BE2C (cell line): ENCODE measurements around the gene PKMYT1.

ENCODE experiments used
- DNase-seq: peaks from one replicate; pipeline ENCODE4 v3.0.0-alpha.2; 2020
- H3K27me3 ChIP-seq: fragments of 250-450 bp; sonication (Bioruptor Pico); 2 replicates; pipeline ENCODE4 v1.5.1; 2020; ENCODE audit warnings: mild to moderate bottlenecking
- H3K36me3 ChIP-seq: fragments of 250-450 bp; sonication (Bioruptor Pico); 2 replicates; pipeline ENCODE4 v1.5.1; 2020; ENCODE audit warnings: mild to moderate bottlenecking
- H3K4me1 ChIP-seq: fragments of 250-450 bp; sonication (Bioruptor Pico); 2 replicates; pipeline ENCODE4 v1.5.1; 2020
- H3K4me3 ChIP-seq: 2 replicates; pipeline ENCODE4 v1.5.1; 2011; ENCODE audit warnings: low read depth, low read length
- H3K9me3 ChIP-seq: fragments of 250-450 bp; sonication (Bioruptor Pico); 2 replicates; pipeline ENCODE4 v1.5.1; 2020
- TF ChIP-seq, protein P1 (sequence below): IDR thresholded peaks from 2 replicates; pipeline ENCODE4 v1.5.1; 2012; ENCODE audit warnings: mild to moderate bottlenecking, low read depth, low read length

Gene PKMYT1

DNA sequence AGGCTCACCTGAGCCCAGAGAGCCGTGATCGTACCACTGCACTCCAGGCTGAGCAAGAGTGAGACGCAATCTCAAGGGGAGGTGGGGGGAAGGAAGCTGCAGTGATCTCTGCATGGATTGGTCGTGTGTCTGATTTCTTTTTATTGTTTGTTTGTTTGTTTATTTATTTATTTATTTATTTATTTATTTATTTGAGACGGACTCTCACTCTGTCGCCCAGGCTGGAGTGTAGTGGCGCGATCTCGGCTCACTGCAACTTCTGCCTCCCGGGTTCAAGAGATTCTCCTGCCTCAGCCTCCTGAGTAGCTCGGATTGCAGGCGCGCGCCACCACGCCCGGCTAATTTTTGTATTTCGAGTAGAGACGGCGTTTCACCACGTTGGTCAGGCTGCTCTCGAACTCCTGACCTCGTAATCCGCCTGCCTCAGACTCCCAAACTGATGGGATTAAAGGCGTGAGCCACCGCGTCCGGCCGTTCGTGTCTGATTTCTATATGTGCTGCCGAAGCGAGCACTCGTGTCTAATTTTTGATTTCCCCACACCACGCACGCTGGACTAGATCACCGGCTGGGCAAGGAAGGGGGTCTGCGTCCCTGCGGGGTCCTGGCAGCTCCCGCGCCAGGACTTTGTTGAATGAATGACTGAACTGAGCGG is 39.5 kb upstream of the PKMYT1 start:
- Histone ChIP-seq H3K9me3 (no peaks in the 10 kb centered on the region), H3K4me1 (peaks cover 20% of the 10 kb centered on the region), H3K4me3 (peak overlapping the region; percentile 54), H3K36me3 (no peaks in the 10 kb centered on the region), H3K27me3 (no peaks in the 10 kb centered on the region)
- DNase-seq = no peak
- TF ChIP-seq, protein P1, sequence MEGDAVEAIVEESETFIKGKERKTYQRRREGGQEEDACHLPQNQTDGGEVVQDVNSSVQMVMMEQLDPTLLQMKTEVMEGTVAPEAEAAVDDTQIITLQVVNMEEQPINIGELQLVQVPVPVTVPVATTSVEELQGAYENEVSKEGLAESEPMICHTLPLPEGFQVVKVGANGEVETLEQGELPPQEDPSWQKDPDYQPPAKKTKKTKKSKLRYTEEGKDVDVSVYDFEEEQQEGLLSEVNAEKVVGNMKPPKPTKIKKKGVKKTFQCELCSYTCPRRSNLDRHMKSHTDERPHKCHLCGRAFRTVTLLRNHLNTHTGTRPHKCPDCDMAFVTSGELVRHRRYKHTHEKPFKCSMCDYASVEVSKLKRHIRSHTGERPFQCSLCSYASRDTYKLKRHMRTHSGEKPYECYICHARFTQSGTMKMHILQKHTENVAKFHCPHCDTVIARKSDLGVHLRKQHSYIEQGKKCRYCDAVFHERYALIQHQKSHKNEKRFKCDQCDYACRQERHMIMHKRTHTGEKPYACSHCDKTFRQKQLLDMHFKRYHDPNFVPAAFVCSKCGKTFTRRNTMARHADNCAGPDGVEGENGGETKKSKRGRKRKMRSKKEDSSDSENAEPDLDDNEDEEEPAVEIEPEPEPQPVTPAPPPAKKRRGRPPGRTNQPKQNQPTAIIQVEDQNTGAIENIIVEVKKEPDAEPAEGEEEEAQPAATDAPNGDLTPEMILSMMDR = no peak

DNA sequence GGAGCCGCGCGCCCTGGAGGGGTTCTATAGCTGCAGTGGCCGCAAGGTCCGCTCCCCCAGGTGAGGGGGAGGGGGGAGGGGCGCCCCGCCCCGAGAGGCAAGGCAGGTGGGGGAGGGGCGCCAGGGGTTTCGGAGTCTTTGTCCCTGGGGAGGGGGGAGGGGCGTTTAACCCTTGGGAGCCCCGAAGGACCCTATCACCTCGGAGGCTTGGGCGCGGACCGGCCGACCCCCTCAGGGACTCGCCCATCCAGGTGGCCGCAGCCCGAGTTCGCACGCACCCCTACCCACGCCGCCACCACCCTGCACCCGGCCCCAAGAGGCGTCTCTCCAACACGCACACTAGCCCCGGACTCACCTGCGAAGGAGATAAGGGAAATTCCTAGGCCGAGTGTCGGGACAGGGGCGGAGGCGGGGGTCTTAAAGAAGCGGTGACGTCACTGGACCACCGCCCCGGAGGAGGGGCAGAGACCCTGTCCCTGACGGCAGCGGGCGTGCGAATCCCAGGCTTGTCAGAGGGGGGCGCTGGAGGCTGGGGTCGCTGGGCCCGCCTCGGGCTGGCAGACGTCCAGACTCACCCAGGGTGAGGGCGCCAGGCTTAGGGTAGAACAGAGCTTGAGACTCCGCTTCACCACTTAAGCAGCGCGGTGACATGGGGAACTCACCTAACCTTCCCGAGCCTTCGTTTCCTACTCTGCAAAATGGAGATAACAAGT is 37.7 kb upstream of the PKMYT1 start, which contains the start of gene CLDN6:
Gene CLDN6 (minus strand): TSS at position 390 of the 713 bp plus-strand sequence. CDS start 2,162 bp downstream, outside the sequence.
- TF ChIP-seq, protein P1 = peak; percentile 40
- Histone ChIP-seq H3K4me1 (peaks cover 18% of the 10 kb centered on the region), H3K27me3 (no peaks in the 10 kb centered on the region), H3K4me3 (no peak within 1 kb of the TSS), H3K9me3 (no peaks in the 10 kb centered on the region), H3K36me3 (no peaks in the 10 kb centered on the region)
- peak; percentile 68 for DNase-seq

DNA sequence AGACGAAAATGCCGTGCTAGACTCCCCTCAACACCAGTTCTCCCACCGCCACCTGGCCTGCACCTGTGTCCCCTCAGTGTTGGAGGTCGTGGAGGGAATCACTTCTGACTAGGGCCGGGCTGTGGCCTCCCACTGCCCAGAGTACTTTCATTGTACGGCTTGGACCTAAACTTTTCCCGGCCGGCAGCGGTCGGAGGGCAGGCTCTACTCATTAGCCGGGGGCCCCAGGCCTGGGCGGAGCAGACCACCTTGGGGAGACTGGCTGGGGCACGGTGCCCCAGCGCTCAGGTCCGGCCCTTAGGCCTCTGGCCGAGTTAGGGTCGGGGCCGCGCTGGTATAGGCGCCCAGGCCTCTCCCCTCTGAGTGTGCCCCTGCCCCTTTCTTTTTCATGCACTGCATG is 37.1 kb upstream of the PKMYT1 start:
- TF ChIP-seq, protein P1 = no peak
- Histone ChIP-seq H3K4me3 (no peak overlapping the region), H3K4me1 (peaks cover 12% of the 10 kb centered on the region), H3K27me3 (peaks cover under 1% of the 10 kb centered on the region; the same call in 1 of the 2 replicates), H3K9me3 (no peaks in the 10 kb centered on the region), H3K36me3 (no peaks in the 10 kb centered on the region)
- DNase-seq = no peak

DNA sequence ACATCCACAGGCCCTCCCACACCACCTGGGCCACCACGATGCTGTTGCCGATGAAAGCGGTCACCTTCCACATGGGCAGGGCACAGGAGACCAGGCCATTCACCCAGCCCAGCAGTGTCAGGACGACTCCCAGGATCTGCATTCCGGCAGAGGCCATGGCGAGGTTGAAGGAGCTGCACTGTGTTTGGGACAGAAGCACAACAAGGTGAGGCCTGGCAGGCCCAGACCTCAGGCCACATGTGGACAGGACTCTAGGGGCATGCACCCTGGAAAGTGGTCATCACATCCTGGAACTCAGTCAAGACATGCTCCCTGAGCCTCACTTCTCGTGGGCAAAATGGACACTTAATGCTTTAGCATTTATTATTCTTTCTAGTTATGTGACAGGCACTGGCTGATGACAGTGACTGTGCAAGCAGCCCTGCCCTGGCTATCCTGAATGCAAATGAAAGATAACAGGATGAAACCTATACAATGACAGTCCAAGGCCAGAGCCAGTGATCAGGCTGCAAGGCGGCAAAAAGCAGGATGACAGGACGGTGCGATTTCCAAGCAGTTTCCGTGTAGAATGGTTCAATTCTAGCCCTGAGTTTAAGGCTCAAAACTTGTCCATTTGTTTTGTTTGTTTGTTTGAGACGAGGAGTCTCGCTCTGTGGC is 35.7 kb upstream of the PKMYT1 start:
- Histone ChIP-seq H3K27me3 (peaks cover 10% of the 10 kb centered on the region; the same call in 1 of the 2 replicates), H3K4me1 (peaks cover 2% of the 10 kb centered on the region), H3K36me3 (no peaks in the 10 kb centered on the region), H3K4me3 (no peak overlapping the region), H3K9me3 (no peaks in the 10 kb centered on the region)
- no peak for DNase-seq
- TF ChIP-seq, protein P1 = no peak

DNA sequence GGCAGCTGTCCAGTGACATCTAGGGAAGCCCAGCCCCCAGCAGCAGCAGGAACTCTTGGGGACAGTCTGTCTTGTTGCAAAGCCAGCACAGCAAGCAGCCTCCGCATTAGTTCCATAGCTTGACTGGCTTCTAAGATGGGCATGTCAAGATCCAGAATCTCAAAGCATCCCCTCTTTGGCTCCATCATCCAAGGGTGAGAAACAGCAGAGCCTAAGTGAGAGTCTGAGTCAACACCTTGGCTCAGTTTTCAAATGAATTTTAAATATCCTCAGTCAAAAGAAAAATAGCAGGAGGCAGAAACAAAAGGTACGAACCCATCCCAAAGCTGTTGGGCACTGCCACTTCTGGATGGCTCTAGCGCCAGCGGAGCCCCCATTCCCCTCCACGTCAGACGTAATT is 34.7 kb upstream of the PKMYT1 start:
- H3K4me1 ChIP-seq = peaks cover 2% of the 10 kb centered on the region
- DNase-seq = no peak
- H3K36me3 ChIP-seq = no peaks in the 10 kb centered on the region
- TF ChIP-seq, protein P1 = no peak
- H3K27me3 ChIP-seq = peaks cover 10% of the 10 kb centered on the region; the same call in 1 of the 2 replicates
- H3K4me3 ChIP-seq = no peak overlapping the region
- no peaks in the 10 kb centered on the region for H3K9me3 ChIP-seq
